NCI-H2196 (cell line): ENCODE data around the gene ROBO3.
A peak's percentile ranks its signal among the peaks of the same experiment; 100 is the strongest.

Experiments used
- DNase-seq: peaks from one replicate; lab custom pipeline; 2025; ENCODE audit not compliant: unreplicated experiment; lab: John Stamatoyannopoulos, UW

ROBO3 gene

GRCh38 chr11:124844664-124845079, 20.6 kb upstream of the ROBO3 start:
- DNase-seq, result no peak

GRCh38 chr11:124846070-124846673, 19.1 kb upstream of the ROBO3 start:
- no peak for DNase-seq

DNA sequence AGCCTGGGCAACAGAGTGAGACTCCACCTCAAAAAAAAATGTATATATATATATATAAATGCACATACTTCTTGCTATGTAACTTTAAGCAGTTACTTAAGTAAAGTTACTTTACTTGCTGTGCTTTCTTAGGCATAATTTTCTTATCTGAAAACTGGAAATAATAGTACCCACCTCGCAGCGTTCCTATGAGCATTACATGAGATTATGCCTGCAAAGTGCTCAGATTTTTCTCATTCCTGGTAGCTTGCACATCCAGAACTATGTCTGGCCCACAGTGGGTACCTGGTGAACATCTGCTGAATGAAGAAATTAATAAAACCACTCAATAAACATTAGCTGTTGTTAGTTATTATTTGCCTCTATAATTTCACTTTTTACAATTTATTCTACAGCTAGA, 6.1 kb upstream of the ROBO3 start:
- DNase-seq, result no peak

DNA sequence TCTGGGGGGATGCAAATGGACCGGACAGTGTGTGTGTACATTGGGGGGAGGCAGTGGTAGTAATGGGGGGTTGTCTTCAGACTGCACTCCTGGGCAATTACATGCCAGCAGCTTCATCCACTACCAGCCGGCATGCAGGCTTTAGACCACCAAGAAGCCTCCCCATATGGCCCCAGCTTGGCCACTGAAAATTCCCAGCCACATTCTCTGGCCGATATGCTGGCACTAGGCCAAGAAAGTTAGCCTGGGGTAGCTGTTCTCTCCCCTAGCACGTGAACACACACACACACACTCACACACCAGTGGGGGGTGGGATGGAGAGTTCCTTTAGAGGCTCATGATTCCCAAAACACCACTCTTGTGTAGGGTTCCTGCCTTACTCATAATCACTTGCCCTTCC, 3.6 kb upstream of the ROBO3 start:
- no peak for DNase-seq

GRCh38 chr11:124863137-124863825, 2.0 kb upstream of the ROBO3 start:
- peak; percentile 33 for DNase-seq

DNA sequence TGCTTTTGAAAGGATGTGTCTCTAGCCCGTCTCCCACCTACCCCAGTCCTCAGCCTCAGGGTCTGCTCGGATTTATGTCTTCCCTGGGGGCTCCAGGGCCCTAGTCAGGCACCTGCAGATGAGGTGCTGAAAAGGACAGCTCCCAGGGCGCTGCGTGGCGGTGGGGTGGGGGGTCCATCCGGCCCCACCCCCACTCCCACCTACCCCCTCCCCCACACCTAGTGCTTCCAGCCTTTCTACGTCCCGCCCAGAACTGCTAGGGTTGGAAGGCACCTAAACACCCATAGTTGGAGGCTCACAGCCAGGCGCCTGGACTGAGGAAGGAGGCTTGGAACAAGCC, 1.4 kb upstream of the ROBO3 start:
- DNase-seq, result no peak

DNA sequence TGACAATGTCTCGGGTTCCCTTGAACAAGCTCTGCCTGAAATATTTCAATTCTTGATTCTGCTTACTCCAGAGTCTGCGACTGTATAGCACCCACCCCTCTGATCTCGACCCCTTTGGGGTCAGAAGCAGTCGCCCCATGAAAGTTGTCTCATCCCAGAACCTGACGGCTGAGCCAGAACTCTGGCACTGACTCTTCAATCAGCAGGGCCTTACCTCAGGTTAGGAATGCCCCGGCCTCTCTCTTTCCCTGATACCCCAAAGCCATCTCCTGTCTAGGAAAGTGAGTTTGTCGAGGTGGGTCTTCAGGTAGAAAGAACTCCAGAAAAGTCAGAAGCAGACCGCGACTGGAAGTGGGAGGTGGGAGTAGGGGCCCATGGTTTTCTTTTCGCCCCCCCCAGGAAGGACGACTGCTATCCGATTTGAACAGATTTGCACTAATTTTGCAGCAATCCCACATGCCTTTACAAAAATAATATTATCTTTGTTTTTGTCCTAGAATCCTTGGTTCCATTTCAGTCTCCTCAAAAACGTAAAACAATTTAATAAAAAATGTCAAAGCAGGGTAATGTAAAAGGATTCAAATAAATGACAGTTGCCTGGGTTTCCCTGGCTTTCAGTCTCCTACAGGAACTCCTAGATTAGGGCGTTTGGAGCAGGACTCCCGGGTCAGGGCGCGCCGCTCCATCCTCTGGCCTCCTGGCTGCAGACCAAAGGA, 898 bp upstream of the ROBO3 start:
- DNase-seq, result no peak

GRCh38 chr11:124864892-124865180, 396 bp upstream of the ROBO3 start:
- no peak for DNase-seq

DNA sequence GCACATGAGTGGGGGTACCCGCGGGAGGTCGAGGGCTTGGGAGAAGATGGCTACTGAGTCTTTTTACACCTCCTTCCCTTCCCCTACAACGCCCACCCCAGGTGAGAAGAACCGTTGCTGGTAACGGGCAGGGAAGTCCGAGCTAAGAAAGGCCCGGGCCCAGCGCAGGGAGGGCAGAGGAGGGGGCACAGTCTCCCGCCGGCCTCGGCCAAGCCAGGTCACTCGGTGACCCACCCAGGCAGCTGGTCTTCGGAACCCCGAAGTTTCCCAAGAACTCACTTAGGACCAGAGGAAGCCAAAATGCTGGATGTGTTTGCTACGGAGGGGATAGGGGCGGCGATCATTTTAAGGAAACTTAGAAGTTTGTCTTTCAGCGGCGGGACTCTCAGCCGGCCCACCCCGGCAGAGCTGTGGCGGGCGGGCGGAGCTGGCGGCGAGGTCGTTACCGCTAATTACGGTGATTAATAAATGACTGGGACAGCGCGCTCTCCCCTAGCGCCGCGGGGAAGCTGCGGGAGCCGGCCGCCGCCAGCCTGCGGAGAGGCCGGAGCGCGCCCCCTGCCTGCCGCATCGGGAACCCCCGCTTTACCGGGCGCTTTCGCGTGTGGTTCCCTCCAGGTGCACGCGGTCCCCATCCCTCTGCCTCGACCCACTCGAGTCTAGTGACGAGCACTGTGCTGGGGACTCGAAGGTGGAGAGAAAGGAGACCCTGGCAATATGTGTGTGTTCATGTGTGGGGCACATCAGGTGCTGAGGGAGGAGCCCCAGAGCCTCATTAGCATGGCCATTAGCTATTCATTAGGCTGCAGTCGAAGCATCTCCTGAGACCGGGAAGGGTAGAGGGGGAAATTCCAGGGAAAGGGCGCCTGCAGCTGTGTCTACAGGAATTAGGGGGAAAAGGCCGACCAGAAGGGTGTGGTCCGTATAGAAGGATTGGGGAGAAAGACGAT, 945 bp downstream of the ROBO3 start:
- no peak for DNase-seq

GRCh38 chr11:124867700-124868099, 2.5 kb downstream of the ROBO3 start:
- peak; percentile 6 for DNase-seq

GRCh38 chr11:124868331-124869274, 3.4 kb downstream of the ROBO3 start:
- DNase-seq, result no peak

- no peak for DNase-seq
Measured at GRCh38 chr11:124869331-124869730, 4.1 kb downstream of the ROBO3 start.

GRCh38 chr11:124869856-124870387, 4.7 kb downstream of the ROBO3 start:
- DNase-seq, result no peak

GRCh38 chr11:124870430-124870829, 5.2 kb downstream of the ROBO3 start:
- DNase-seq, result no peak

DNA sequence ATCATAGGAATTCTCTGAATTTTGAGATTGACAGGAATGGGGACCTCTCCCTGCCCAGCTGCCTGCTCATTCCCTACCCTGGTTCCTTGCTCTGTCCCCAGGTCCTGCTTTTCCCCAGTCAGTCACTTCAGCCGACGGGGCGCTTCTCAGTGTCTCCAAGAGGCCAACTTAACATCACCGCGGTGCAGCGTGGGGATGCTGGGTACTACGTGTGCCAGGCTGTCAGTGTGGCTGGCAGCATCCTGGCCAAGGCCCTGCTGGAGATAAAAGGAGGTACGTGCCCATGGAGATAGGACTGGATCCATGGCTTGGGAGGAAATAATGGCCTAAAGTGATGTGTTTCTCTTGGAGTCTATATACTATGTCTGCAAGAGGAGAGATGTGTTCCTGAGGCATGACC, 7.0 kb downstream of the ROBO3 start:
- DNase-seq, result no peak

DNA sequence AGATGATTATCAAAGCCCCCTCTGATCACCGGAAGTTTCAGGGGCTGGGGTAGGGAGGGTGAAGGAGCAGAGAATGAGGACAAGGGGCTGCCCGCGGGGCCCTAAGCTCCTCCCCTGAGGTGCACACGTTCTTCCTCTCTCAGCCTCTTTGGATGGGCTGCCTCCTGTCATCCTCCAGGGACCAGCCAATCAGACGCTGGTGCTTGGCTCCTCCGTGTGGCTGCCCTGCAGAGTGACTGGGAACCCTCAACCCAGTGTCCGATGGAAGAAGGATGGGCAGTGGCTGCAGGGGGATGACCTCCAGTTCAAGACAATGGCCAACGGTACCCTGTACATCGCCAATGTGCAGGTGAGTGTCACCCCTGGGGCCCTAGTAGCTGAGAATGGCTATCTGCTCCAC, 7.5 kb downstream of the ROBO3 start:
- no peak for DNase-seq

GRCh38 chr11:124873951-124874350, 8.7 kb downstream of the ROBO3 start:
- DNase-seq, result no peak

DNA sequence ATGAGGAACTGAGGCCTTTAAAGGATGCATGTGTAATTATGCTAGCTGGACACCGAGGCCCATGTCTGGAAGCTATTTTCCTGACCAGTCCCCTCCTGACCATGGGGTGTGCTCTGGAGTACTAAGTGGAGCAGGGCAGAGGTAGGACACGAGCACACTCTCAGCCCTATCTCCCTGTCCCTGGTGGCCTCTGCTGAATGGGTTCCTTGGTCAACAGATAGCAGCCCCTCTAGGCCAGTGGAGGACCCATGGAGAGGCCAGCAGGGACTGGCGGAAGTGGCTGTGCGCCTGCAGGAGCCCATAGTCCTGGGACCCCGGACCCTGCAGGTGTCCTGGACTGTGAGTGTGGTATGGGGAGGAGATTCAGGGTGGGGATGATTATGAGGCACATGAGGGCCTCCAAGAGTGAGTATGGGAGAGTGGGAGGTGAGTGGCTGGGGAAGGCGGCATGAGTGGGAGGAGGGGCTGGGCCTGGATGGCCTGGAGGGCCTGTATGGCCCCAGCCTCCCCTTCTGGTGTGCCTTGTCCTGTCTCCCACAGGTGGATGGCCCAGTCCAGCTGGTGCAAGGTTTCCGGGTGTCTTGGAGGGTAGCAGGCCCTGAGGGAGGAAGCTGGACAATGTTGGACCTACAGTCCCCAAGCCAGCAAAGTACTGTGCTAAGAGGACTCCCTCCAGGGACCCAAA, 9.5 kb downstream of the ROBO3 start:
- no peak for DNase-seq

GRCh38 chr11:124875401-124875800, 10.2 kb downstream of the ROBO3 start:
- no peak for DNase-seq
